CD4-positive, alpha-beta T cell treated with Interleukin-12 subunit alpha and Interleukin-12 subunit beta, for 1 hour (primary cell): Measurements from ENCODE around the gene RGS19.

Experiments
- DNase-seq: peaks from one replicate; pipeline ENCODE4 v3.0.0-alpha.2; 2020

The RGS19 gene

DNA sequence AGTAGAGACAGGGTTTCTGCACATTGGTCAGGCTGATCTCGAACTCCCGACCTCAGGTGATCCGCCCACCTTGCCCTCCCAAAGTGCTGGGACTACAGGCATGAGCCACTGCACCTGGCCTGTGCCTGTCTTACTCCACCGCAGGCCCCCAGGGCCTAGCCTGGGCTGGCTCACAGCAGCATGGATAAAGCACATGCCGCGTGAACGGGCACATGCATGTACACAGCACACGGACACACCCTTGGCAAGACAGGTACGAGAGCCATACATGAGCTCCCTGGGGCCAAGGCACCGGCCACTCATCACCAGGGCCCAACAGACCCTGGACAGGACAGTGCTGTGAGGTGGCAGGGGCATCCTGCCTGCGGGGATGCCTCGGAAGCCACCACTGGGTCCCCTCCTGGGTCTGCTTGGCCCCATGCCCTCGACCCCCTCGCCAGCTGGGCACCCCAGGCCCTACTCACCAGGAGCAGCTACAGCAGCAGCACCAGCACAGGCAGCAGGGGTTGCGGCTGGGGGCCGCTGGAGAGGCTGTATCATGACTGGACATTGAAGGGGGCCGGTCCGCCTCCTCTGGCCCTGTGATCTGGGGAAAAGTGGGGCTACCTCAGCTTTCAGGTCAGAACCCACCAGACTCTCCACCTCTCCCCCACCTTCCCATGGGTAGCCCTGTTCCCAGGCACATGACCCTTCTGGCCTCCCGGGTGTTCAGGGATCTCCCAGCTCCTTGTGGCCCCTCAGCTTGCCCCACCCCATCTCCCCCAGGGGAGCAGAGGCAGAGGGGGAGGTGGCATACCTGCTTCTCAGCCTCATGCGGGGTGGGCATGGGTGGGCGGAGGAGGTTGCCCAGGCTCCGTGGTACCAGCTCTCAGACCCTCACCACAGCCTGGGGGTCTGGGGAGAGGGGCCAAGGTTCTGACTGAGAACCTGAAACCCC lies 3.0 kb downstream of the RGS19 start:
- DNase-seq, result no peak

DNA sequence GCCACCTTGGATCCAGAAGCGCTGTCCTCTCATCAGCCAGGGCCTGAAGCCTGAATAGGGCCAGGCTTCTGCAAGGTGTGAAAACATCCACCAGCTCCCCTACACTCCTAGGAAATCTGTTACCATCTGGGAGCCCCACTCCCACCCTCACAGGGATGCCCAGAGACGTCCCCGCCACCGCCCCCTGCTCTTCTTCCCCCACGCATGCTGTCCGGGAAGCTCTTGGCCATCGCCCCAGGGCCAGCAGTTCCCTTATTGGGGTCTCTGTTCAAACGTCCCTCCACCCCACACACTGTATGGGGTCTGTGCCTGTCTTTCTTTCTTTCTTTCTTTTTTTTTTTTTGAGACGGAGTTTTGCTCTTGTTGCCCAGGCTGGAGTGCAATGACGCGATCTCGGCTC lies 3.8 kb downstream of the RGS19 start:
- no peak for DNase-seq

DNA sequence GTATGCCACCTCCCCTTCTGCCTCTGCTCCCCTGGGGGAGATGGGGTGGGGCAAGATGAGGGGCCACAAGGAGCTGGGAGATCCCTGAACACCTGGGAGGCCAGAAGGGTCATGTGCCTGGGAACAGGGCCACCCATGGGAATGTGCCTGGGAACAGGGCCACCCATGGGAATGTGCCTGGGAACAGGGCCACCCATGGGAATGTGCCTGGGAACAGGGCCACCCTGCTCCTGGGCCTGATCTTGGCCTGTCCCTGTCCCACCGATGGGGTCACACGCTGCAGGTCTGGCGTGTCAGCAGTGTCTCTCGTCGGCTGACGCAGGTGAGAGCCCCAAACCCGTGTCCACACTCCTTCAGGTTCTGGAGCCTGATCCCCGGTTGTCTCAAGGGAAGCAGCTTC lies 4.4 kb downstream of the RGS19 start:
- no peak for DNase-seq

DNA sequence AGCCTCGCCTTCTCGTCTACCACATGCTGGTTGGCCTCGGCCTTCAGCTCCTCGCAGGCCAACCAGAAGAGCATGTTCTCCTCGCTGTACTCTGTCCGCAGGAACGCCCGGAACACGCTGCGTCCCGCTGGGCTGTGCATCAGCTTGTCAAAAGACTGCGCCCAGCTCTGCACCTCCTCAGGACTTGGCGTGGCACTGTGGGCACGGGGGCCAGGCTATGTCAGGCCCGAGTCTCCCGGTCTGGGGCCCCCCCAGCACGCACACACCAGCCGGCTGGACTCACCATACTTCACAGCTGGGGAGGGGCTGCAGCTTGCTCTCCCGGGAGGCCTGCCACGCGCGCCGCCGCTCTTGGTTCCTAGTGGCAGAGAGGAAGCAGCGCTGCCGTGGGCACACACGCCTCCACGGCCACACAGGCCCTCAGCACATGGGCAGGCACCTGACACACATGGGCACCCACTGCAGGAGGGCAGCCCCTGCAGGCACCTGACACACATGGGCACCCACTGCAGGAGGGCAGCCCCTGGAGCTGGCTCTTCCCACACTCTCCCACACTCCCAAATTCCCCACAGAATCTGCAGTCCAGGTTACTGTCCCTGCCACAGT lies 5.0 kb downstream of the RGS19 start:
- no peak for DNase-seq

DNA sequence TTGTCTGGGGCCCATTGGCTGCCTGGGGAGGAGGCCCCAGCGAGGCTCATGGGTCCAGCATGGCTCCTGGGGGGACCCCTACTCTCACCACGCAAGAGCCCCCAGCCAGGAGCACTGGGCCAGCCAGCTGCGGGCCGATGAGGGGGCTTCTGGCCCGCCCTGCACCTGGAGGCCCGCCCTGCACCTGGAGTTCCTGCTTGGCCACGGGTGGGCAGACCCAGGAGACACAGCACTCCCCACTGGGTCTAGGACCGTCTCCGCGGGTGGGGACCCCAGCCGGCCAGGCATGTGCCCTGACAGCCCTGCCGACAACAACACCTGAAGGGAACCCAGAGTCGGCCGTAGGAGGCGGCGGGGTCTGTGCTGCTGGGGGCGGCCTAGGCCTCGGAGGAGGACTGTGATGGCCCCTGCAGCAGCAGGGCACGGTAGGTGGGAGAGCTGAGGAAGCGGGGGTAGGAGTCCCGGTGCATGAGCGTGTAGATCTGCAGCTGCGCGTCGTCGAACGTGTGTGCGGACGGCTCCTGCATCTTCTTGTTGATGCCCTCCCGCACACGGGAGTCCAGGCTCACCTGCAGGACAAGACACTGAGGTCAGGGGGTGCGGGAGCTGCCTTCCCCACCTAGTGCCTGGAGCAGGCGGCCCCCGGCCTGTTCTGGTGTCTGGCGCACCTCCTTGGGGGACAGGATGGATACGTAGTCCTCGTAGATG lies 5.7 kb downstream of the RGS19 start:
- DNase-seq, result no peak

DNA sequence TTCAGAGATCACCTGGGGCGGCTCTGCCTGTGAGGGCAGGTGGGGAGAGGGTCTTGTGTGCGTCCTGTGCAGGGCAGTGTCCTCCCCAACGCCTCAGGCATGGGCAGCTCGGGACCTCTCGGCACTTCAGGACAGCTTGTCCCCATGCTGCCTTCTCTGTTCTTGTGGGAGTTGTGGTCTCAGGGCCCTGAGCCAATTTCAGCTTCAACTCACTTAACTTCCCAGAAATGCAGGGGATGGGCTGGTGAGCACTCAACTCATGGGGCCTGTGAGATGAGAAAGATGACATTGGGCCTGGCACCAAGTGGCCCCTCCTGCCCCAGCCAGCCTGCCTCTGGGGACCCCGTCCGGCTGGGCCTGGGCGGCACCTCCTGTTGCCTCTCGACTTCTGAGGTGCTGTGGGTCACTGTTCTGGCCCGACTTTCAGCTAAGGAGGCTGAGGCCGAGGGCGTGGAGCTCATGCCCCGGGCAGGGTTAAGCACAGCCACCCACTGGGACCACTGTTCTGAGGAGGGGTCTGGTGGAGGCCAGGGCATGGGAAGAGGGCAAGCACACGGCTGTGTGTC lies 6.7 kb downstream of the RGS19 start:
- DNase-seq, result no peak

DNA sequence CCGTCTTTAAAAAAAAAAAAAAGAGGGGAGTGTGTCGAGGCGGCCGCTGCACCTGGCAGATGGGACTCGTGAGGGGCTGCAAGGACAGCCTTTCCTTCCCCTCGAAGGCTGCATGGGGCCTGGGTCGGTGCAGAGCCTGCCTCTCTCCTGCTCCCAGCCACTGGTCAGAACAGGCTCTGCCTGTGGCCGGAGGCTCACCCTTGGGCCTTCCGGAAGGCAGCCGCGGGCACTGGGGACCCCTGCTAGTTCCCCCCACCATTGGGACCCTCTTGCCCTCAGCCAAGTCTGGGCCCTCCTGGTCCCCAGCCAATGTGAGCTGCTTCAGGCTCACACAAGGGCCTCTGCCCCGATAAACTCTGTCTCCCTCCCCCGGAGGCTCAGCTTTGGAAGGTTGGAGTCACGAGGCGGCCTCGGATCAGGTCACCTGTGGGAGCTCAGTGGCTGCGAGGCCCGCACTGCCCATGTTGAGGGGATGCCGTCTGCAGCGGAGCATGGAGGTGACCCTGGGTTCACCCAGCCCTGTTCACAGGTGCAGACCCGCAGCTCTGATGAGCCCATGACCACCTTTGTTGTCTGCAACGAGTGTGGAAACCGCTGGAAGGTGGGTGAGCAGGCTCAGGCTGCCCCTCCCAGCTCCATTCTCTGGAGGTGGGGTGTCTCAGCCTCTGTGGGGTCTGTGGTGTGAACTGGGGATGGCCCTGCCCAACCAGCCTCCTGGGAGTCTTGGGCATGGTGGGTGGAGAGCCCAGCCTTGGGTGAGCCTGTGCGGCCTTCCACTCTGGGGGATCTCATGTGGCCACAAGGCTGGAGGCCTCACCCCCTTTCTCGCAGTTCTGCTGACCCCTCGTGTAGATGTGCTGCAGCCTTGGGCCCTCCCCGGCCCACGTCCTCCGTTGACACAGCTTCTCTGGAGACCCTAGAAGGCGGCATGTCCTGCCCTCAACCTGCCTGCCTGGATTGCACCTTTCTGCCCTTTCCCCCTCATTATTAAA lies 7.7 kb downstream of the RGS19 start:
- no peak for DNase-seq

DNA sequence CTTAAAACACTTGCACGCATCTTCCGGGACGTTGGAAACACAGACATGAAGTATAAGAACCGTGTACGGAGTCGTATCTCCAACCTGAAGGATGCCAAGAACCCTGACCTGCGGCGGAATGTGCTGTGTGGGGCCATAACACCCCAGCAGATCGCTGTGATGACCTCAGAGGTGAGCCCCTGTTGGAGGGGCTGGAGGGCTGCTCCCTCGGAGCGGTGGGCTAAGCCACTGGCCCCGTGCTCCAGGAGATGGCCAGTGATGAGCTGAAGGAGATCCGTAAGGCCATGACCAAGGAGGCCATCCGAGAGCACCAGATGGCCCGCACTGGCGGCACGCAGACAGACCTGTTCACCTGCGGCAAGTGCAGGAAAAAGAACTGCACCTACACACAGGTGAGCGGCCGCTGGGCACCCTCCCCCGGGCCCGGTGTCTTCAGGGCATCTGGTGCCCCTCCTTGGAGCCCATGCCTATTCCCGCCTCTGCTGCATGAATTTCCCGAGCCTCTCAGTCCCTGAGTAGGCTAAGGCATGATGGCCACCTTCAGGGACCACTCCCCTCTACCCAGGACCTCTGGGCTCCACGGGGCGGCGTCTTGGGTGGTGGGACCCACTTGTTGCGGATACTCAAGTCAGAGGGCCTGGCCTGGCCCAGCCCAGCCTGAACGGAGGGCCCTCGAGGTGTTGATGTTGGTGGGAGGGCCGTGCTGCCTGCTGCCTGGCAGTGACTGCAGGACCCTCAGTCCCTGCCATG lies 8.9 kb downstream of the RGS19 start:
- no peak for DNase-seq

DNA sequence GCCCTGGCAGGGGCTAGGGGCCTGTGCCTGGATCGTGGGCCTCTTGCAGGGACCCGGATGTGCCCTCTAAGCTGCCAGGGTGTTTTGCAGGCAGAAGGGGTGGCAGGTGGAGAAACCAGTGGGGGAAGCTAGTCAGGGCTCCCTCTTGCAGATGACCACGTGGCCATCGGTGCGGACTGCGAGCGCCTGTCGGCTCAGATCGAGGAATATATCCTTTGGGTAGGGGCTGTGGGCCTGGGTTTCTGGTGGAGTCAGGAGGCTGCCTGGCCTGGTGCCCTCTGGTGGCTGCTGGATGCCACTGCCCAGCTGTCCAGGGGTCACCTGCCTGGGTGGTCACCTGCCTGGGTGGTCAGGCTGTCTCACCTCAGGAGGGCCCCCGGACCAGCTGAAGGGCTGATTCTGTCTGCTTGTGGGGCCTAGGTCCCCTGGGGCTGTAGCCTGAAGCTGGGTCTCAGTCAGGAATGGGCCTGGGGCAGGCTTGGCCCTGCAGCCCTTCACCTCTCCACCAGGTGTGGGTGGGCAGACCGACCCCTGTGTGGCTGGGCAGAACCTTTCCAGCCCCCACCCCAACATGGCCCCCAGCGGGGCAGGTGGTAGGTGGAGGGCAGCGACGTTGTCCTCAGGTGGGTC lies 9.6 kb downstream of the RGS19 start:
- DNase-seq, result no peak

DNA sequence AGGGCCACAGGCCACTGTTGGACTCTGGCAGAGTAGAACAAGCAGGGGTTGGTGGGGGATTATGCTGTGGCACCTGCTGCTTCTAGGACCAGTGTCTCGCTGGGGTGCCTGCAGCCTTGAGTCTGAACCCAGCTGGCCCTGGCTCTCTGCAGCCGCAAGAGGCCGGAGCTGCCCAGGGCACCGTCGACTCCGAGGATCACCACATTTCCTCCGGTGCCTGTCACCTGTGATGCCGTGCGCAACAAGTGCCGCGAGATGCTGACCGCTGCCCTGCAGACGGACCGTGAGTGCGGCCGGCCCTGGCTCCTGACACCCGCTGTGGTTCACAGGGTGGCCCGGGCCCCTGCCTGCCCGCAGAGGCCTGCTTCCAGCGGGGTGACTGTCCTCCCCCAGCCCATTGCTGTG lies 10.1 kb downstream of the RGS19 start:
- no peak for DNase-seq

DNA sequence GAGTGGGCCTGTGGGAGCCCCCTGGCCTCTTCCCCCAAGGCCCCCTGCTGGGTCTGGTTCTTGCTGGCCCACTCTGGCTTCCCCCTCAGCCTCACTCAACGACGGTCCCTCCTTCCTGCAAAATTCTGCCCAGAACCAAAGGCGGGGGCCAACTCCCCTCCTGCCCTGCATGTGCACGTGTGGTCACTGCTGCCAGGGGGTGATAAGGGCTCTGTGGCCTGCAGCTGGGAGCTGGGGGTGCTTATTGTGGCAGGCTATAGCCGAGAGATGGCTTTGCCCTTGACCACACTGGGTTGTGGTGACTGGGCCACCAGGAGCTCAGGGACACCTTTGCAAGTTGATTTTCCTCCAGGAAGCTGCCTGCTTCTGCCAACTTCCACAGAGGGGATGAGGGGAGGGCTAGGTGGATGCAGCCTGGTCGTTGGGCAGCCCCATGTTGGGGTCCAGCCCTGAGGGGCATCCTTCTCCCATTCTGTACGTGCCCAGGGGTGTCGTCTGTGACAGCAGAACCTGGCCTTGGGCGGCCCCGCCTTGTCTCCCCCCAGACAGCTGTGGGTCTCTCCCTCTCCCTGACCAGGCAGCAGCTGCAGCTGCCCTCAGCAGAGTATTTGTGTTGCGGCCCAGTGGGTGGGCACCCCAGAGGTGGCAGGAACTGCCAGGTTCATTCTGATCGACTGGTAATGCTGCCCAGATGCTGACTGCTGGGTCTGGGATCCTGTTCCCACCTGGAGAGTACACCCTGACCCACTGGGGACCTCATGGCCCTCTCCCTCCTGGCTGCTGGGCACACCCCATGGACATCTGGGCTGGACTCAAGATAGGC lies 10.7 kb downstream of the RGS19 start:
- no peak for DNase-seq

DNA sequence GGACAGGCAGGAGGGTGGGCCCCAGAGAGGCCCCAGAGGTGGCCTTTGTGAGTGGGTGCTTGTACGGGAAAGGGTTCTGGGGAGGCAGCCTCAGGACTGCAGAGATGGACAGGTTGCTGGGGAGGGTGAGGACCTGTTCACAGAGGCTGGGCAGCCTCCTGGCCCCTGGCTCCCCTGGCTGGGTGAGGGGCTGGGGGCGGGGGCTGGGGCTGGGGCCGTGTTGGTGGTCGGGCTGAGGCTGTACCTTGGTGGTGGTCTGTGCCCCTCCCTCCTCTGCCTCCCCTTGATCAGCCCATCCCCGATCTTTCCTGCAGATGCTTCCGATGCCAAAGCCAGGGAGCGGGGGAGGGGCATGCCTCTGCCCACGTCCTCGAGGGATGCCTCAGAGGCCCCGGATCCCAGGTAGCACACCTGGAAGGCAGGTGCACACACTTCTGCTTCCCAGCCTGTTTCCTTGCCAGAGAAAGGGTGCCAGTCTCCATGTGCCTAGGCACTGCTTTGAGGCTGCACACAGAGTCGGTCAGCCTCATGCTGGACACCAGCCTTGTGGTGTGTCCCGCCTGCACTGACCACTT lies 11.5 kb downstream of the RGS19 start:
- no peak for DNase-seq

DNA sequence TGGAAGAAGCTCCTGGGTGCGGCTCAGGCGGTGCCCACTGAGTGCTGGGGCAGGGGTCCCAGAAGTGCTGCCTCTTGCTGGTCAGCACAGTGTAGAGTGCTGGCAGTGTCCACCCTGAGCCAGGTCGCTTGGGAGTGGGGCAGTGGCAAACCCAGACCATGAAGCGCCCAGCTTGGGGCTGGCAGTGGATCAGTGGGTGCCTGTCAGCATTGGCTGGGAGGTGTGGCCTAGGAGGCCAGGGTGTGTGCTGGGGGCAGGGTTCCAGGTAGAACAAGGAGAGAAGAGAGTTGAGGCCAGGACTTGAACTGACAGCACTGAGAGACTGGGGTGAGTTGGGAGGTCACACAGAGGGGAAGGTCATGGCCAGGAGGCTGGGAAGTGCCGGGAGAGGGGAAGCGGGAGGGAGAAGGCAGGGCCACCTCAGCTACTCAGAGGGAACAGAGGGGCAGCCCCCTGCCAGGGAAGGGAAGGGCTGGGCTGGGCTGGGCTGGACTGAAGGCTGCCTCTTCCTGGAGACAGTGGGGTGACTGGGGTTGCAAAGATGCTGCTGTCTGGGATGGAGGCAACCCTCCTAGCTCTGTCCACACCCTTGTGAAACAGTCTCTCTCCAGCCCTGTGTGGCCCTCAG lies 12.2 kb downstream of the RGS19 start:
- no peak for DNase-seq

DNA sequence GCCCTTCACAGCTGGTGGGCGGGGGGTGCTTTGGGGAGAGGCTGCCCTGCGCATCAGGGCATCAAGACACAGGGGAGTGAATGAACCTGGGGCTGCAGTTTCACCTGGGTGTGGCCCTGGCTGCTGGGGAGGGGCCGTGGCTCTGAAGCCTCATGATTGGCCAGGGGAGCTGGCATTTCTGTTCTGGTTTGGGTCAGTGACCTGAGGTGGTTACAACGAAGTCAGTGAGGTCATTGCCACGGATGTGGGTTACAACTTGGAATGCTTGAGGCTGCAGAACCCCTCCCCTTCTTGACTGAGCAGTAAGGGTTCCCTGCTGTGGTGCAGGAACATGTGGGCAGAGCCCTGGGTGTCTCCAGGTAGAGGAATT lies 13.4 kb downstream of the RGS19 start:
- peak; percentile 72 for DNase-seq

DNA sequence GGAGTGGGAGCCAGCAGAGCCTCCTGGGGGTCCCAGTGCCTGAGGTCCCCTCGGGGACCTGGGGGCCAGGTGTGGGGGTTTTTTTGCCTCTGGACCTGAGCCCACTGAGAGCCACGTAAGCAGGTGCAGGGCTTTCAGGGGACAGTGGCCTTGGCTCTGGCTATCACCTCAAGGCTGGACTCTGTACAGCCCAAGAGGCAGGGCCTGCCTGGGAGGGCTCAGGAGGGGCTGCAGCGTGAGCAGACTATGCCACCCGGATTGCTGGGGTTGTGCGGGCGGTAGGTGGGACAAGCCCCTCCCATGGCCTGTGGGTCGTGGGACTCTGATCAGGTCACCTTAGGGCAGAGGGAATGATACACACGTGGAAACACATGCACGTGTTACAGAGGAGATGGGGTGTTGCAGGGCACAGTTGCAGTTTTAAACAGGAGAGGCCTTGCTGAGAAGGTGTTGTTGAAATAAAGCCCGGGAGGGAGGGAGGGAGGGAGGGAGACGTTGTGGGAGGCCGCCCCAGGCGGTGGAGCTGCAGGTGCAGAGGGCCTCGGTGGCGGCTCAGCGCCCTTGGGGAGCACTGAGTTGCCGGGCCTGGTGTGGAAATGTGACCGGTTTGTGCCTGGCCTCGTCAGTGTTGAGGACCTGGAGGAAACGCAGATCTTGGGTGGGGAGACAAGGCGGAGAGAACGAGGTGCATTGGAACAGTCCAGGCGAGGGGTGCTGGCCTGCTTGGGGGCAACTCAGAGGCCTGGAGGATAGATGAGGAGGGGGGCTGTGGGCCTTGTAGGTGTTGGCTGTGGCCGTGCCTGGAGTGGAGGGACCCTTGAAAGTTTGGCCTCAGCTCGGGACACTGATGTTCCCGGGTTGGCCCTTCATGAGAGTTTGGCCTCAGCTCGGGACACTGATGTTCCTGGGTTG lies 14.0 kb downstream of the RGS19 start:
- no peak for DNase-seq

DNA sequence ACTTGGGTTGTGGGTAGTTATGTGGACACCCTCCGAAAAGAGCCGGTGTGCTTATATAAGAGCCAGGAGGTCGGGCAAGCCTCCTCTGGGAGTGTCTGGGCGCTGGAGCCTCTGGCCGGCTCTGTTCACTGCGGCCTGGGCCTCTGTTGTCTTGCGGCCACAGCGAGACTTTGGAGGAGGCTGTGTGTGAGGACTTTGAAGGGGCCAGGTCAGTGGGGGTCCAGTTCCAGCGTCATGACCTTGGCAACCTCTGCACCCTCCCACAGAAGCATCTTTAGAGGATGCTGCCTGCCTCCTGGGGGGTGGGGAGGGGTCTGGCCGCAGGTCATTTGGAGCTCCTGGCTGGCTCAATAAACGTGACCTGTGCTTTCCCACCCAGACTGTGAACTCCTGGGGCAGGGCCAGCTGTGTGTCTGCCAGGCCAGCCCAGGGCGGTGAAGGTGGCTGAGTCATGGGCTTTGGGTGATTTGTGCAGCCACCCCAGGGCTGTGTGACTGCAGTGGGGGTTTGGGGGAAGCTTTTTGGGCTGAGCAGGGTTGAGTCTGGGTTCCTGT lies 15.1 kb downstream of the RGS19 start:
- DNase-seq, result no peak

DNA sequence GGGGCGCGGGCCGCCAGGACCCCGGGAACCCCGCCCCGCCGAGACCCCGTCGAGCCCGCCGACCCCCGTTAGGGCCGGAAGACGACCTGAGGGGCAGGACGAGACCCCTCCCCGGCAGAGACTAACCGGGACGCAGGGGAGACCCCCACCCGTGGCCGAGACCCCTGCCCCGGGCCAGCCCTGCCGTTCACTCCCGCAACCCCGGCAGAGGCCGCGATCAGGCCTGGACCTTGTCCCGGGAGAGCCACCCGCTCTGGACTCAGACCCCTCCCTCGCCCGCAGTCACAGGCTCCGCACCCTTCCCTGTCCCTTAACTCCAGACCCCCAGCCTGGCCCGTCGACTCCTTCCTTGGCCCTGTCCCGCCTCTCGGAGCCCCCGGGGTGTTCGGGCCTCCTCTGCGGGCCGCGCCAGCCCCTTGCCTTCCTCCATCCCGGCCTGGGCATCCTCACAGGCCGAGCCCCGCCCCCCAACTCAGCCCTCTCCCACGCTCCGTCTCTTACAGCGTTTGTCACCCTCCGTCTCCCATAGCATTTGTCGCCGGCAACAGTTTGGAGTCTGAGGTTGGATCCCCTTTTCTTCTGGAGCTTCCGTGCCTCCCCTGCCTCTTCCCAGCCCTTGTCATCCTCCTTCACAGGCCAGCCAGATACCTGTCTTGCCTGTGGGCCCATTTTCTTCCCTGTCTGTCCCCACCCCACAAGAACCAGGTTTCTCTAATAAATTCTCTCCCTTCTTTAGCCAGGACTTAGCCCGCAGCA lies 15.8 kb downstream of the RGS19 start:
- no peak for DNase-seq
